ENCODE data around the gene ABHD12. TPM values are rescaled to one million over a fixed set of nuclear protein-coding genes. Genes with fewer than 3 reads are reported as not detected.

The ABHD12 gene
- total RNA-seq, 2 experiments from 2014 or later, result 28.7 to 31.1 TPM

GRCh38 chr20:25295386-25296093 lies 95.1 kb downstream of the ABHD12 start:
- peaks cover 2% of the 10 kb centered on the region for H3K36me3 Mint-ChIP-seq (ENCODE audit: low read depth)
- ATAC-seq (no peak), DNase-seq (no peak)
- peaks cover 1% of the 10 kb centered on the region for H3K4me1 Mint-ChIP-seq (ENCODE audit: low read depth)
- no peaks in the 10 kb centered on the region for H3K9me3 Mint-ChIP-seq (ENCODE audit: insufficient read depth)
- ChIA-PET CTCF (interaction anchor here (0.7 to 4.7 kb wide), 10 partner anchors 12 to 112 kb away, joined by 3 to 30 read pairs (median 4); partner anchors contain the start of gene GINS1), POLR2A (no interaction called here)
- peak overlapping the region; percentile 55 for H3K27ac Mint-ChIP-seq
- H3K4me3 Mint-ChIP-seq, result no peak overlapping the region
- no peaks in the 10 kb centered on the region for H3K27me3 Mint-ChIP-seq (ENCODE audit: low read depth)

DNA sequence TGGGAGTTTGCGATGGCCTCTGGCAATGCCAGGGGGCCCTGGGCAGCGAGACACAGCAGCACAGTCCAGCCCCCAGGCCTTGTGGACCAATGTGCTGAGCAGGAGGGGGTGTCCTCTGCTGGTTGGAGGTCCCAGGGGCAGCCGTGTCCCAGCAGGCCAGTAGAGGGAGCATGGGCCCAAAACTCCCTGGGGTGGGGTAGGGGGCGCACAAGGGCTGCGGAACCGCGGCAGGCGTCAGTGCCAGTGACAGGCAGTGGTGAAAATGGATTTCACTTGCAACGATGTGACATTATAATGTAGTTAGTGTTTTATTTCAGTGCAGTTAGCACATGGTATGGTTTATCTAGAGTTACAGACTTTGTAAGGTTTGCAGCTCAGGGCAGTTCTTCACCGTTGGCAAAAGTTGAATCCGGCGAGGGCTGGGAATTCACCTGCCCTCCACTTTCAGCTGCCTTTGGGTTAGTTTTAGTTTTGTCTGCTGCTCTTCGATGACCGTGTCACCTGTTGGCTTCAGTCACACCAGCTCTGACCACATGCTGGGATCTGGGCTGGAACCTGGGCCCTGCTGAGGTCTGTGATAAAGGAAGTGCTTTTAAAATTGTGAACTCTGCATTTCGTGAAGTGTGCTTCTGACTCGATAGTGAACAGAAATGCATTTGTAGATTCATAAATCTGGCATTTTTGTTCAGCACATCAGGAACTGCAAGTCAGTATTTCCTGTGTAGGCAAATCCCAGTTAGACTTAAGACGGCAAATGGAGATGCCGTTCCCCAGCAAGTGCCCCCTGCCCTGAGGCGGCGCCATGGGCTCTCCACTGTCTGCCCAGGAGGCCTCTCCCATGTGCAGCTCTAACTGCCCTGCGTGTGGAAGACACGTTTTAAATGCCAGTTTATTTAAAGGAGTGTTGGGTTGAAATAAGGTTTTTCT lies 95.9 kb downstream of the ABHD12 start:
- DNase-seq (peak; percentile 65), ATAC-seq (peak; percentile 73)
- no peaks in the 10 kb centered on the region for H3K9me3 Mint-ChIP-seq (ENCODE audit: insufficient read depth)
- POLR2A ChIA-PET, result no interaction called here
- H3K36me3 Mint-ChIP-seq (ENCODE audit: low read depth), result peaks cover 2% of the 10 kb centered on the region
- CTCF ChIA-PET, result interaction anchor here (0.7 to 4.7 kb wide), 11 partner anchors 13 to 261 kb away, joined by 3 to 30 read pairs (median 3); no protein-coding TSS in a partner anchor
- H3K27me3 Mint-ChIP-seq (ENCODE audit: low read depth), result no peaks in the 10 kb centered on the region
- no peak overlapping the region for H3K4me3 Mint-ChIP-seq
- H3K4me1 Mint-ChIP-seq (ENCODE audit: low read depth), result peaks cover 1% of the 10 kb centered on the region
- no peak overlapping the region for H3K27ac Mint-ChIP-seq

- H3K36me3 Mint-ChIP-seq (ENCODE audit: low read depth), result peaks cover 2% of the 10 kb centered on the region
- DNase-seq, result no peak
- no peak overlapping the region for H3K27ac Mint-ChIP-seq
- H3K4me3 Mint-ChIP-seq, result no peak overlapping the region
- ChIA-PET POLR2A (no interaction called here), CTCF (interaction anchor here (1.0 to 4.7 kb wide), 4 partner anchors 62 to 260 kb away, joined by 3 to 30 read pairs (median 4); partner anchors contain the start of gene GINS1)
- H3K4me1 Mint-ChIP-seq (ENCODE audit: low read depth), result peaks cover 1% of the 10 kb centered on the region
- ATAC-seq, result no peak
- H3K9me3 Mint-ChIP-seq (ENCODE audit: insufficient read depth), result no peaks in the 10 kb centered on the region
- H3K27me3 Mint-ChIP-seq (ENCODE audit: low read depth), result no peaks in the 10 kb centered on the region
Observed at GRCh38 chr20:25293910-25294458, 96.7 kb downstream of the ABHD12 start.

DNA sequence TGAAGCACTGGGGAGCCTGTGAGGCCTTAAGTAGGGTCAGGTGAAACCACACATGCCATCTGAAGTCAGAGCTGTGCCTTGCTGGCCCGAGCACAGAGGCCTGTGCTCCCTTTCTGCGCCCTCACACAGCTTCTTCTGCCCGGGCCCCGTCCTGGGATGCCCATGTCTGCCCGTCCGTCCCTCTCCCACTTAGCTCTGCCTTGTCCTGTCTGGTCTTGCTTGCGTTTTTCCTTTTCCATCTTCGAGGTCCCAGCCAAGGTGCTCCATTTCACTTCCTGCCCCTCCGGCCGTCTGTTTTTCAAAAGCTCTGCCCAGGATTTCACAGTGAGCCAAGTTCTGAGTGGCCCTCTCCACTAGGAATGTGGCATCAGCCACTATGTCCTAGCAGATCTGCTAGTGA lies 97.1 kb downstream of the ABHD12 start:
- Mint-ChIP-seq H3K36me3 (ENCODE audit: low read depth) (peaks cover 2% of the 10 kb centered on the region), H3K27me3 (ENCODE audit: low read depth) (no peaks in the 10 kb centered on the region), H3K4me3 (no peak overlapping the region), H3K9me3 (ENCODE audit: insufficient read depth) (no peaks in the 10 kb centered on the region), H3K4me1 (ENCODE audit: low read depth) (peaks cover 1% of the 10 kb centered on the region), H3K27ac (no peak overlapping the region)
- DNase-seq (no peak), ATAC-seq (no peak)
- ChIA-PET CTCF (interaction anchor here (1.0 to 4.7 kb wide), 4 partner anchors 61 to 260 kb away, joined by 3 to 30 read pairs (median 4); partner anchors contain the start of gene GINS1), POLR2A (no interaction called here)

GRCh38 chr20:25292176-25292891 lies 98.3 kb downstream of the ABHD12 start:
- no peak overlapping the region for H3K27ac Mint-ChIP-seq
- H3K36me3 Mint-ChIP-seq (ENCODE audit: low read depth), result peaks cover 7% of the 10 kb centered on the region
- no peaks in the 10 kb centered on the region for H3K9me3 Mint-ChIP-seq (ENCODE audit: insufficient read depth)
- no peak overlapping the region for H3K4me3 Mint-ChIP-seq
- DNase-seq, result no peak
- POLR2A ChIA-PET, result no interaction called here
- no peak for ATAC-seq
- peaks cover 1% of the 10 kb centered on the region for H3K4me1 Mint-ChIP-seq (ENCODE audit: low read depth)
- H3K27me3 Mint-ChIP-seq (ENCODE audit: low read depth), result no peaks in the 10 kb centered on the region
- CTCF ChIA-PET, result interaction anchor here (4.7 kb wide), 1 partner anchor 107 kb away, joined by 30 read pairs; no protein-coding TSS in a partner anchor

GRCh38 chr20:25291432-25292133 lies 99.1 kb downstream of the ABHD12 start:
- POLR2A ChIA-PET, result no interaction called here
- CTCF ChIA-PET, result no interaction called here
- no peak overlapping the region for H3K4me3 Mint-ChIP-seq
- no peaks in the 10 kb centered on the region for H3K27me3 Mint-ChIP-seq (ENCODE audit: low read depth)
- ATAC-seq (no peak), DNase-seq (no peak)
- peaks cover 1% of the 10 kb centered on the region for H3K4me1 Mint-ChIP-seq (ENCODE audit: low read depth)
- H3K9me3 Mint-ChIP-seq (ENCODE audit: insufficient read depth), result no peaks in the 10 kb centered on the region
- H3K36me3 Mint-ChIP-seq (ENCODE audit: low read depth), result peaks cover 12% of the 10 kb centered on the region
- H3K27ac Mint-ChIP-seq, result peak overlapping the region; percentile 67

DNA sequence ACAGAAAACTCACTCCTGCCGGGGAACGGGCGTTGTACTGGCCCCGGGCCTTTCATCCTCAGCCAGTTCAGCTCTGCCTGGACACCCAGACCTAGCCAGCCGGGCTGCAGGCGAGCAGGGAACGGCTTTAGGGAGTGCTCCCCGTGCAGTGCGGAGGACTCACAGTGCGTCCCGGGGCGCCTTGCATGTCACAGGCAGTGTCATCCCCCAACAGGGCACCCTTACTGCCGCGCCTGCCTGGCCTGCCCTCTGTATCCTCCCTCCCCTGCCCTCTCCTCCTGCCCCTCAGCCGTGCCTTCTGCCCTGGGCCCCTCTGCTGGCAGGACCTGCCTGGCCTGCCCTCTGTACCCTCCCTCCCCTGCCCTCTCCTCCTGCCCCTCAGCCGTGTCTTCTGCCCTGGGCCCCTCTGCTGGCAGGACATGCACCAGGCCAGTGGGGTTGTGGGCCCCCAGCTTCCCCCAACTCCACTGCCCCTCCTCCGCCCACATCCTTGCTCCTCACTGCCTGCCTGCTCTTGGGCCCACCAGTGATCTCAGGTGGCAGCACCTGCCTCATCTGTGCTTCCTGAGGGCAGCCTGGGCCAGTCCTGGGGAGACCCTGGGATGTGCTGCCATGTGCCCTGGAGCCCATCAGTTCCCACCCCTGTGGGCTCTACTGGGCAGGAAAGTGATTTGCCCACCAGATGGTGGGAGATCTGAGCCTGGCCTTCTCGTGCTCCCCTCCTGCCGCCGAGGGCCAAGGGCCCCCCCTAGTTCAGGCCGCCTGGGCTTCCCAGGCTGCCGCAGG lies 99.8 kb downstream of the ABHD12 start:
- Mint-ChIP-seq H3K9me3 (ENCODE audit: insufficient read depth) (no peaks in the 10 kb centered on the region), H3K36me3 (ENCODE audit: low read depth) (peaks cover 15% of the 10 kb centered on the region), H3K4me1 (ENCODE audit: low read depth) (no peaks in the 10 kb centered on the region), H3K27me3 (ENCODE audit: low read depth) (no peaks in the 10 kb centered on the region), H3K4me3 (no peak overlapping the region), H3K27ac (no peak overlapping the region)
- DNase-seq (no peak), ATAC-seq (no peak)
- CTCF ChIA-PET, result interaction anchor here (1.5 to 1.7 kb wide), 2 partner anchors 108 to 117 kb away, joined by 3 to 5 read pairs; partner anchors contain the start of gene GINS1
- POLR2A ChIA-PET, result no interaction called here

- DNase-seq, result no peak
- CTCF ChIA-PET, result interaction anchor here (1.1 to 1.7 kb wide), 3 partner anchors 39 to 118 kb away, joined by 3 to 5 read pairs (median 3); partner anchors contain the start of gene GINS1
- no peak overlapping the region for H3K4me3 Mint-ChIP-seq
- H3K27me3 Mint-ChIP-seq (ENCODE audit: low read depth), result no peaks in the 10 kb centered on the region
- POLR2A ChIA-PET, result no interaction called here
- ATAC-seq, result no peak
- no peak overlapping the region for H3K27ac Mint-ChIP-seq
- H3K9me3 Mint-ChIP-seq (ENCODE audit: insufficient read depth), result no peaks in the 10 kb centered on the region
- H3K36me3 Mint-ChIP-seq (ENCODE audit: low read depth), result peaks cover 20% of the 10 kb centered on the region
- H3K4me1 Mint-ChIP-seq (ENCODE audit: low read depth), result no peaks in the 10 kb centered on the region
Observed at GRCh38 chr20:25289886-25290597, 100.6 kb downstream of the ABHD12 start.

DNA sequence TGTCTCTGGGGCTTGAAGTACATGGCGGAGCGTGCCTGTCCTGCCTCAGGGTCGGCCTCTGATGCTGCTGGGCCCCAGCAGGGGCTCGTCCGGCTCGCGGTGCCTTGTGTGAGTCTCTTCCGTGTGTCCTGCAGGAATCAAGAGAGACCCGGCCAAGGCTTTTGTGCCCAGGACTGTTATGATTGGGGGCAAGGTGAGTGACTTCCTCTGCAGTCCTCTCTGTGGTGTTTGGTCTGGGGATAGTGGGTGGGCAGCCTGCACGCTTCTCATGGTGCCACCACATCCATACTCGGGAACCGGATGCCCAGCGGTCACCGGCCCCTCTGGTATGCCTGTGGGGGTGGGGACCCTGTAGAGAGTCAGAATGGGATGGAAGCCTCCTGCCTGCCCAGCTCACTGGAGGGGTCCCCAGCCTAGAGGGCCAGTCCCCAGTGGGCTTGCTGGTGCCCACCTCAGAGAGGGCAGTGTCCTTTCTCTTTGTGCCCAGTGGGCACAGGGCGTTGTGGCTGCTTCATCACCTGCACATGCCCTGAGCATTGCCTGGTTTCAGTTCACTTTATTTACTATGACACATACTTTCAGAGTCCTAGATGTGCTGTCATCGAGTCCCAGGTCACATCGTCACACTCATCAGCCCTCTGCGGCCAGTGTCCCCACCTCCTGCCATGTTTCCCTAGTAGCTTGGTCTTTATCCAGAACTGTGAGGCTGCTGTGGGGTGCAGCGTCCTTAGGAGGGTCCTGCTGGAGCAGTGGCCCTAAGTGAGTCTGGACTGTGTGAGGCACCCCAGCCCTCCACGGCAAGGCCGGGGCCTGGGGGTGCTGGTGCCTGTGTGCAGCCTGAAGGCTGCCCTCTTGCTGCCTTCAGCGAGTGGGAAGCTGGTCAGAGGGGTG lies 102.1 kb downstream of the ABHD12 start:
- no peak for ATAC-seq
- POLR2A ChIA-PET, result no interaction called here

More for the DNA sequence above, 102.1 kb downstream of the ABHD12 start:
- Mint-ChIP-seq H3K27me3 (ENCODE audit: low read depth) (no peaks in the 10 kb centered on the region), H3K36me3 (ENCODE audit: low read depth) (peaks cover 20% of the 10 kb centered on the region), H3K27ac (no peak overlapping the region), H3K4me3 (no peak overlapping the region), H3K9me3 (ENCODE audit: insufficient read depth) (no peaks in the 10 kb centered on the region), H3K4me1 (ENCODE audit: low read depth) (no peaks in the 10 kb centered on the region)
- CTCF ChIA-PET, result interaction anchor here (1.7 kb wide), 1 partner anchor 111 kb away, joined by 5 read pairs; no protein-coding TSS in a partner anchor
- DNase-seq, result no peak
